OCI-LY3 (cell line): ENCODE measurements around the gene PGP.

Source experiments
- H2AFZ ChIP-seq: fragments of 200-600, 300-600 bp; shearing (Covaris generic); 2 replicates; pipeline ENCODE4 v1.6.0; 2014; ENCODE audit warnings: antibody characterized with exemption, low read depth, low read length
- H3K27ac ChIP-seq: fragments of 200-600, 300-600 bp; sonication (generic); 2 replicates; pipeline ENCODE4 v1.5.1; 2014; ENCODE audit warnings: mild to moderate bottlenecking, low read length, moderate library complexity, mixed read lengths
- H3K27me3 ChIP-seq: fragments of 200-600, 300-600 bp; sonication (generic); 2 replicates; pipeline ENCODE4 v1.6.1; 2014; ENCODE audit warnings: low read depth, low read length, mixed read lengths
- H3K36me3 ChIP-seq: fragments of 200-600, 300-600 bp; sonication (generic); replicated peaks from 2 replicates; pipeline ENCODE3; 2014; ENCODE audit warnings: low read depth, low read length, mixed read lengths
- H3K4me1 ChIP-seq: fragments of 300-600, 200-600 bp; sonication (generic); 2 replicates; pipeline ENCODE4 v1.6.1; 2014; ENCODE audit warnings: low read length, mixed read lengths
- H3K4me2 ChIP-seq: fragments of 200-600, 300-600 bp; sonication (generic); 2 replicates; pipeline ENCODE4 v1.6.1; 2014; ENCODE audit warnings: low read length, mixed read lengths
- H3K4me3 ChIP-seq: fragments of 300-600, 200-600 bp; sonication (generic); 2 replicates; pipeline ENCODE4 v1.5.1; 2014; ENCODE audit warnings: antibody characterized with exemption, mild to moderate bottlenecking, low read length, moderate library complexity
- H3K79me2 ChIP-seq: fragments of 300-600, 200-600 bp; shearing (Covaris generic); 2 replicates; pipeline ENCODE4 v1.6.1; 2014; ENCODE audit warnings: mild to moderate bottlenecking, low read length, mixed read lengths
- H3K9ac ChIP-seq: fragments of 300-600, 200-600 bp; shearing (Covaris generic); 2 replicates; pipeline ENCODE4 v1.6.0; 2014; ENCODE audit warnings: mild to moderate bottlenecking, low read length, moderate library complexity
- H3K9me3 ChIP-seq: fragments of 200-600, 300-600 bp; shearing (Covaris generic); 2 replicates; pipeline ENCODE4 v1.6.1; 2014; ENCODE audit warnings: low read length, mixed read lengths; ENCODE audit not compliant: insufficient read depth
- H4K20me1 ChIP-seq: fragments of 200-600, 300-600 bp; sonication (generic); 2 replicates; pipeline ENCODE4 v1.6.1; 2016; ENCODE audit warnings: low read length, mixed read lengths; ENCODE audit not compliant: insufficient read depth
- CTCF ChIP-seq: fragments of 200-600, 300-600 bp; sonication (generic); IDR thresholded peaks from 2 replicates; pipeline ENCODE4 v1.5.1; 2014; ENCODE audit warnings: antibody characterized with exemption, low read length, low read depth
- EZH2phosphoT487 ChIP-seq: fragments of 200-600 bp; shearing (Covaris generic); IDR thresholded peaks from 2 replicates; pipeline ENCODE4 v1.6.1; 2018; ENCODE audit warnings: antibody characterized with exemption, mixed run types, low read depth

PGP gene

DNA sequence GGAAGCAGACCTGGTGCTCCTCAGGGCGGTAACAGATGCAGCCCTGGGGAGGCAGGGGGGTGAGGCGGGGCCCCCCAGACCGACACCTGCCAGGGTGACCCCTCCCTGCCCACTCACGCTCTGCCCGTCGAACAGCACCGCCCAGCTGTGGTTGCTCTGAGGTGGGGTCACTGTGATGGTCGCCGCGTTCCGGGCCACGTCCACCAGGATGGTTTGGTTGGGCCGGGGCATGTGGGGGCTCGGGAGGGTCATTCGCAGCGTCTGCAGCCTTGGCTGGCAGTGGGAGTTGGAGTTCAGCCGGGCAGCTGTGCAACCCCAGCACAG is 4.7 kb downstream of the PGP start:
- Histone ChIP-seq H3K9me3 (no peaks in the 10 kb centered on the region), H2AFZ (no peak overlapping the region), H3K4me3 (no peak overlapping the region), H3K4me2 (no peak overlapping the region), H4K20me1 (peaks cover 7% of the 10 kb centered on the region), H3K4me1 (peaks cover 21% of the 10 kb centered on the region), H3K36me3 (peaks cover 25% of the 10 kb centered on the region), H3K79me2 (peaks cover 37% of the 10 kb centered on the region), H3K9ac (no peak overlapping the region), H3K27ac (no peak overlapping the region), H3K27me3 (no peaks in the 10 kb centered on the region)
- TF ChIP-seq EZH2phosphoT487, result no peak
- no peak for TF ChIP-seq CTCF

DNA sequence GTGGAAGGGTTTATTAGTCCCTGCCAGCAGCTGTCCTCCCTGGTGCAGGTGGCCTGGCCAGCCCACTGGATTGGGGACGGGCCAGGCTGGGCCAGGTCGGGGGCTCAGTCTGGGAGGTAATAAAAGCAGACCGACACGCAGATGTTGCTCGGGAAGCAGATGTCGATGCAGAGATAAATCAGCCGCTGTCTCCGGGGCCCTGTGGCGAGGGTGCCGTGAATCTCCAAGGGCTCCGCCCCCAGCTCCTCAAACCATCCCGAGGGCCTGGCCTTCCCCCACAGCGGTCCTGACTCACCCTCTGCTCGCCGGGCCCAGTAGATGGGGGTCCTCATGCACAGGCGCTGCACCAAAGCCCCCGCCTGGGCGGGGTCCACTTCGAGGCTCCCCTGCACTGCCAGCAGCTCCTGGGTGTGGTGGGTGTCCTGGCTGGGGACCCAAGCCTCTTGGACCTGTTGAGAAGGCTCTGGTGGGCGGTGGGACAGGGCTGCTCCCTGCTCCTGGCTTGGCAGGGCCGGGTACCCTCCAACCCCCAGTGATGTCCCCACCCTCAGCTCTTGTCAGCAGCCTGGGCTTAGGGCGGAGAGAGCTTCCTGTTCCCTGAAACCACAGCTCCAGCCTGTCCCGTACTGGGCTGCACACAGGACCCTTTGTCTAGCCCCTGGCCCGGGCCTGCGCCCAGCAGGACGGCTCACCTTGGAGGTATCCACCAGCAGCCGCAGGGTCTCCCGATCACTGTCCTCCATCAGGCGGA is 5.2 kb downstream of the PGP start:
- Histone ChIP-seq H3K27me3 (no peaks in the 10 kb centered on the region), H2AFZ (no peak overlapping the region), H3K4me2 (no peak overlapping the region), H3K4me1 (peaks cover 24% of the 10 kb centered on the region), H3K79me2 (peaks cover 37% of the 10 kb centered on the region), H3K9ac (no peak overlapping the region), H3K9me3 (no peaks in the 10 kb centered on the region), H3K4me3 (no peak overlapping the region), H4K20me1 (peaks cover 7% of the 10 kb centered on the region), H3K27ac (no peak overlapping the region), H3K36me3 (peaks cover 25% of the 10 kb centered on the region)
- TF ChIP-seq CTCF (no peak), EZH2phosphoT487 (no peak)

GRCh38 chr16:2208772-2209171 is 5.9 kb downstream of the PGP start:
- Histone ChIP-seq H4K20me1 (peaks cover 7% of the 10 kb centered on the region), H3K9me3 (no peaks in the 10 kb centered on the region), H3K27me3 (no peaks in the 10 kb centered on the region), H3K4me3 (no peak overlapping the region), H2AFZ (no peak overlapping the region), H3K27ac (no peak overlapping the region), H3K4me2 (no peak overlapping the region), H3K4me1 (peaks cover 25% of the 10 kb centered on the region), H3K36me3 (peaks cover 25% of the 10 kb centered on the region), H3K9ac (no peak overlapping the region), H3K79me2 (peaks cover 30% of the 10 kb centered on the region)
- TF ChIP-seq CTCF, result no peak

- Histone ChIP-seq H3K9me3 (no peaks in the 10 kb centered on the region), H3K27me3 (no peaks in the 10 kb centered on the region), H3K27ac (no peak overlapping the region), H3K4me1 (peaks cover 20% of the 10 kb centered on the region), H2AFZ (no peak overlapping the region), H3K4me2 (no peak overlapping the region), H3K4me3 (no peak overlapping the region), H3K79me2 (peaks cover 26% of the 10 kb centered on the region), H3K9ac (no peak overlapping the region), H4K20me1 (peaks cover 7% of the 10 kb centered on the region), H3K36me3 (peaks cover 25% of the 10 kb centered on the region)
- TF ChIP-seq CTCF, result no peak
- no peak for TF ChIP-seq EZH2phosphoT487
These were observed 6.3 kb downstream of the PGP start for GRCh38 chr16:2208308-2208707.
